ENCODE results near the gene RNU6-8. TPM values are rescaled to one million over a fixed set of nuclear protein-coding genes. Genes with fewer than 3 reads are reported as not detected.

Gene RNU6-8
- total RNA-seq, 1 donor: not detected

DNA sequence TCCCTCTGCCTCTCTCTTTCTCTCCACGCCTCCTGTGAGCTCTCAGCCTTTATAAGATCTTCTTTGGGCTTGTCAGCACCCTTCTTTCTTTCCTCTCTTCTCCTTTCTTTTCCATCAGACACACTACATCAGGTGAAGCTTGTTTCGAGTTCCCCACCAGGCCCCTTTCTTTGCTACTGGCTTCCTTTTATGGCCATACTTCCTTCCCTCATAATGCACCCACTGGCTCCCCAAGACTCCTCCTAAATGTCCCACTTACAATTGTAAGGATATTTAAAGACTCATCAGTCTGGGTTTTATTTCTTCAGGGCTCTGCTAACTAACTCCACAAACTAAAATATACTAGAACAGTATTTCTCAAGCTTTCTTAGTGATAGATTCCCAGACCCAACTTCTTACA lies 3.5 kb upstream of the RNU6-8 start:
- no peaks in the 10 kb centered on the region for H3K79me2 ChIP-seq (ENCODE audit: insufficient read depth, low read length)
- no peak for DNase-seq (ENCODE audit: insufficient read length, low spot score, missing footprints)
- H3K27me3 ChIP-seq (ENCODE audit: insufficient read depth, low read length): peaks cover 28% of the 10 kb centered on the region
- H2AFZ ChIP-seq (ENCODE audit: low read length): no peak overlapping the region
- H3K4me1 ChIP-seq (ENCODE audit: insufficient read depth, low read length): peaks cover 13% of the 10 kb centered on the region
- no peak overlapping the region for H3K4me3 ChIP-seq (ENCODE audit: insufficient read depth, low read length)
- no peaks in the 10 kb centered on the region for H4K20me1 ChIP-seq (ENCODE audit: insufficient read depth, low read length)
- no peak overlapping the region for H3K27ac ChIP-seq (ENCODE audit: low read depth, low read length)
- no peaks in the 10 kb centered on the region for H3K36me3 ChIP-seq (ENCODE audit: insufficient read depth, low read length)
- H3K4me2 ChIP-seq (ENCODE audit: insufficient read depth, low read length): no peak overlapping the region
- TF ChIP-seq, protein P1, sequence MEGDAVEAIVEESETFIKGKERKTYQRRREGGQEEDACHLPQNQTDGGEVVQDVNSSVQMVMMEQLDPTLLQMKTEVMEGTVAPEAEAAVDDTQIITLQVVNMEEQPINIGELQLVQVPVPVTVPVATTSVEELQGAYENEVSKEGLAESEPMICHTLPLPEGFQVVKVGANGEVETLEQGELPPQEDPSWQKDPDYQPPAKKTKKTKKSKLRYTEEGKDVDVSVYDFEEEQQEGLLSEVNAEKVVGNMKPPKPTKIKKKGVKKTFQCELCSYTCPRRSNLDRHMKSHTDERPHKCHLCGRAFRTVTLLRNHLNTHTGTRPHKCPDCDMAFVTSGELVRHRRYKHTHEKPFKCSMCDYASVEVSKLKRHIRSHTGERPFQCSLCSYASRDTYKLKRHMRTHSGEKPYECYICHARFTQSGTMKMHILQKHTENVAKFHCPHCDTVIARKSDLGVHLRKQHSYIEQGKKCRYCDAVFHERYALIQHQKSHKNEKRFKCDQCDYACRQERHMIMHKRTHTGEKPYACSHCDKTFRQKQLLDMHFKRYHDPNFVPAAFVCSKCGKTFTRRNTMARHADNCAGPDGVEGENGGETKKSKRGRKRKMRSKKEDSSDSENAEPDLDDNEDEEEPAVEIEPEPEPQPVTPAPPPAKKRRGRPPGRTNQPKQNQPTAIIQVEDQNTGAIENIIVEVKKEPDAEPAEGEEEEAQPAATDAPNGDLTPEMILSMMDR (IDR thresholded peaks at IDR 0.05; ENCODE audit: extremely low read depth, low read depth, low read length): no peak
- no peaks in the 10 kb centered on the region for H3K9me3 ChIP-seq (ENCODE audit: low read depth, low read length)

DNA sequence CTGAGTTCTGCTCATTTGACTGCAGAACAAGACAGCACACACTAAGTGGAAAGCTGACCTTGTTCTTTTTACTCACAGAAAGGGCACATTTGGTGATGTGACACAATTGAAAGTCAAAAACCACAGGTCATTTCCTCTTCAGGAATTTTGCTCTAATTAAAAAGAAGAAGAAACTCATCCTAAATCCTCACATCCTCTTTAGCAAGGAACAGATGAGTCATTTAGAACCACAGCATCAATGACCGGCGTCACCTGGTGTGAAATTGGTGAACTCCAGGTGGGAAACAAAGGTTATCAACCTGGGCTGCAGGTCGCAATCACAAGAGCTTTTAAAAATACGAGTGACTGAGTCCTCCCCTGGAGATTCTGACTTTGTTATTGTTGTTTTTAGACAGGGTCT lies 2.9 kb upstream of the RNU6-8 start:
- Histone ChIP-seq H3K79me2 (ENCODE audit: insufficient read depth, low read length) (no peaks in the 10 kb centered on the region), H3K36me3 (ENCODE audit: insufficient read depth, low read length) (no peaks in the 10 kb centered on the region), H2AFZ (ENCODE audit: low read length) (no peak overlapping the region), H3K4me1 (ENCODE audit: insufficient read depth, low read length) (peaks cover 16% of the 10 kb centered on the region), H3K4me2 (ENCODE audit: insufficient read depth, low read length) (no peak overlapping the region), H3K27me3 (ENCODE audit: insufficient read depth, low read length) (peaks cover 28% of the 10 kb centered on the region), H3K27ac (ENCODE audit: low read depth, low read length) (no peak overlapping the region), H3K4me3 (ENCODE audit: insufficient read depth, low read length) (no peak overlapping the region), H3K9me3 (ENCODE audit: low read depth, low read length) (no peaks in the 10 kb centered on the region), H4K20me1 (ENCODE audit: insufficient read depth, low read length) (no peaks in the 10 kb centered on the region)
- DNase-seq (ENCODE audit: insufficient read length, low spot score, missing footprints): no peak
- TF ChIP-seq, protein P1 (IDR thresholded peaks at IDR 0.05; ENCODE audit: extremely low read depth, low read depth, low read length): no peak

DNA sequence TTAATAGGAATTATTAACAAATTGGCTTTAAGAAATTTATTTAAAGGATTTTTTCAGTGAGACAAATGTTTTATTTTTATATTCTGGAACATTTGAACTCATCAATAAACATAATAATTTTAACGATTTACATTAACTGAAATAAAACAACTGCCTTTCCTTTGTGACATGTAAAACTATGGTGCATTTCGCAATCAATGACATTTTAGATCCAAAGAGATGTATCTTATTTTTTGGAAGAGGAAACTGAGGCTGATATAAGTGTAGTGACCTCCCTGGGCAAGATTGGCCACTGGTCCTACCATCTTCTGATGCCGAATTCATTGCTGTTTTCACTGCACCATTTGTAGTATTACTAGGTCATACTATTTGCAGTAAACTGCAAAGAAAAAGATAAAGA lies 2.5 kb upstream of the RNU6-8 start:
- peaks cover 18% of the 10 kb centered on the region for H3K4me1 ChIP-seq (ENCODE audit: insufficient read depth, low read length)
- no peaks in the 10 kb centered on the region for H3K36me3 ChIP-seq (ENCODE audit: insufficient read depth, low read length)
- H3K79me2 ChIP-seq (ENCODE audit: insufficient read depth, low read length): no peaks in the 10 kb centered on the region
- peaks cover 28% of the 10 kb centered on the region for H3K27me3 ChIP-seq (ENCODE audit: insufficient read depth, low read length)
- TF ChIP-seq, protein P1 (IDR thresholded peaks at IDR 0.05; ENCODE audit: extremely low read depth, low read depth, low read length): no peak
- no peaks in the 10 kb centered on the region for H4K20me1 ChIP-seq (ENCODE audit: insufficient read depth, low read length)
- H3K27ac ChIP-seq (ENCODE audit: low read depth, low read length): no peak overlapping the region
- no peak overlapping the region for H2AFZ ChIP-seq (ENCODE audit: low read length)
- DNase-seq (ENCODE audit: insufficient read length, low spot score, missing footprints): no peak
- H3K4me2 ChIP-seq (ENCODE audit: insufficient read depth, low read length): no peak overlapping the region
- no peak overlapping the region for H3K4me3 ChIP-seq (ENCODE audit: insufficient read depth, low read length)
- H3K9me3 ChIP-seq (ENCODE audit: low read depth, low read length): no peaks in the 10 kb centered on the region

DNA sequence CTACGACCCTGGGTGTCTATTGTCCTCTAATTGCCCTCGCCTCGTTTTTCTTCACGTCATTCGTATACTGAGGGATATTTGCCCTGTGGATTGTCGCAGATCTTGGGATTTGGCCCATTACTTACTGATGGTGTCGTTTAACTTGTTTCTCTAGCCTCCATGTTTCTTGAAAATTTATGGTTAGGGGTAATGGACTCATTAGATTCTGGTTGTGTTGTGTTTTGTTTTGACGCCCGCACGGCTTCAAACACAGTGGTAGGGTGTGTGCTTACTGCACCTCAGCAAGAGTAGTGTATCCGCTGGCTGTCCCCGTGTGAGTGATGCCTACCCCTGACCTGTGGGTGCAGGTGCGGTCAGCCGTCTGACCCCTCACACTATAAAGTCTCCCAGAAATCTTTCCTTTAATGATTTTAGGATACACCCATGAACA lies 874 bp upstream of the RNU6-8 start:
- no peak for DNase-seq (ENCODE audit: insufficient read length, low spot score, missing footprints)
- peaks cover 28% of the 10 kb centered on the region for H3K27me3 ChIP-seq (ENCODE audit: insufficient read depth, low read length)
- peaks cover 18% of the 10 kb centered on the region for H3K4me1 ChIP-seq (ENCODE audit: insufficient read depth, low read length)
- peak overlapping the region; percentile 87 for H2AFZ ChIP-seq (ENCODE audit: low read length)
- H3K9me3 ChIP-seq (ENCODE audit: low read depth, low read length): no peaks in the 10 kb centered on the region
- H3K27ac ChIP-seq (ENCODE audit: low read depth, low read length): no peak overlapping the region
- peak overlapping the region; percentile 84 for H3K4me2 ChIP-seq (ENCODE audit: insufficient read depth, low read length)
- peak overlapping the region; percentile 75 for H3K4me3 ChIP-seq (ENCODE audit: insufficient read depth, low read length)
- TF ChIP-seq, protein P1 (IDR thresholded peaks at IDR 0.05; ENCODE audit: extremely low read depth, low read depth, low read length): no peak
- no peaks in the 10 kb centered on the region for H3K36me3 ChIP-seq (ENCODE audit: insufficient read depth, low read length)
- H4K20me1 ChIP-seq (ENCODE audit: insufficient read depth, low read length): no peaks in the 10 kb centered on the region
- H3K79me2 ChIP-seq (ENCODE audit: insufficient read depth, low read length): no peaks in the 10 kb centered on the region
